ENCODE results near the gene TBC1D22A.

- no peak for TF ChIP-seq CTCF (IDR thresholded peaks at IDR 0.05)
- TF ChIP-seq POLR2A (IDR thresholded peaks at IDR 0.05), result no peak
Observed at GRCh38 chr22:46974631-46975585, 212.5 kb downstream of the TBC1D22A start.

All from Peyer's patch (tissue), 4 donors.